22Rv1 (cell line): ENCODE data around the gene CNPY1.

Experiments
- H3K27ac ChIP-seq: fragments of 450-650 bp; 2 replicates; pipeline ENCODE4 v1.5.1; 2017
- ZFX ChIP-seq: fragments of 450-650 bp; IDR thresholded peaks from 2 replicates; pipeline ENCODE4 v1.6.1; 2017; ENCODE audit warnings: antibody characterized with exemption, borderline replicate concordance
- TF ChIP-seq, protein P1 (sequence below): fragments of 450-650 bp; IDR thresholded peaks from 2 replicates; pipeline ENCODE4 v1.5.1; 2017; ENCODE audit warnings: mild to moderate bottlenecking

Gene CNPY1

DNA sequence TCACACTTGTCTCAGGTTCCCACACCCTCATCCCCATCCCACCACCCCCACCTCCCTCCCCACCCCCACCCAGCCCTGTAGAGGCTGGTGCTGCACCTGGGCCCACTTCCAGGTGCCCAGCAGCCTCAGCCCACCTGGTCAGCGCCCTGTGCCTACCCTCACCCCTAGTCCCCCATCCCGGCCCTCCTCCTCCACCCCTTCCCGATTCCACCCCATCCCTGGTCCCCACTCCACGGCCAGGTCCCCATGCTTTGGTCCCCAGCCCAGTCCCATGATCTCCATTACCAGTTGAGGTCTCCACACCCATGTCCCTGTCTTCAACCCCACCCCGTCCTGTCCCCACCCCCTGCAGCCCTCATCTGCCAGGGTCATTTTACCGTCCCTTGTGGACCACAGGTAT is 24.6 kb upstream of the CNPY1 start:
- TF ChIP-seq ZFX: no peak
- no peak overlapping the region for H3K27ac ChIP-seq

DNA sequence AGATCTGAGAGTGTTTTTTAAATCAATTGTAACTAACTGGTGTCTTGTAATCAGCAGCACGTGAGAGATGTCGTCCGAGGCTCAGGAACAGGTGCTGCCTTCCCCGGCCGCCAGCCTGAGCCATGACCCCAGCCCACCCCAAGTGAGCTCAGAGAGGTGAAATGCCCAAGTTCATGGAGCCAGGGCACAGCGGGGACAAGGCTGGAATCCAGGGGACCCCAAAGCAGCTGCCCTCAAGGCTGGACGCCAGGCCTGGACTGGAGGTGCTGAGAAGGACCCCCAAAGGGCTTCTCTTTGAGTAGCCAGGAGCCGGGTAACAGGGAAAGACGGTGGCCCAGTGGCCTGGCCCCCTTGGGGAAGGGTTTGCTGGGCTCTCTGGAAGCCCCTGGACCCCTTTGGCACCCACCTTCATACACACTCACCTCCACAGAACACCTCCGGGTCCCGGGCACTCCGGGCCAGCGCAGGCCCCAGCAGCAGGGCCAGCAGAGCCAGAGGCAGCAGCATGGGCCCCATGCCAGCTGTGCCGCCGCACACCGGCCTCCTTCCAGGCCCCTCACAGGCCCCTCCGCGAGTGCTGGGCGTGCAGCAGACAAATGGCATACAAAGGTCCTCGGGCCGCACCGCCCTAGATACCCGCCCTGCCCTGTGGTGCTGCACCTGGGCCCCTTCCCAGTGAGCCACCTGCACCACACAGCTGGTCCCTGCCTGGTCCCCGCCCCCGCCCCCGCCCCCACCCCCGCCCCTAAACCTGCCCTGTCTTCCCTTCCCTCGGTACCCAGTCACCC is 24.0 kb upstream of the CNPY1 start:
- no peak for TF ChIP-seq ZFX
- TF ChIP-seq, protein P1, sequence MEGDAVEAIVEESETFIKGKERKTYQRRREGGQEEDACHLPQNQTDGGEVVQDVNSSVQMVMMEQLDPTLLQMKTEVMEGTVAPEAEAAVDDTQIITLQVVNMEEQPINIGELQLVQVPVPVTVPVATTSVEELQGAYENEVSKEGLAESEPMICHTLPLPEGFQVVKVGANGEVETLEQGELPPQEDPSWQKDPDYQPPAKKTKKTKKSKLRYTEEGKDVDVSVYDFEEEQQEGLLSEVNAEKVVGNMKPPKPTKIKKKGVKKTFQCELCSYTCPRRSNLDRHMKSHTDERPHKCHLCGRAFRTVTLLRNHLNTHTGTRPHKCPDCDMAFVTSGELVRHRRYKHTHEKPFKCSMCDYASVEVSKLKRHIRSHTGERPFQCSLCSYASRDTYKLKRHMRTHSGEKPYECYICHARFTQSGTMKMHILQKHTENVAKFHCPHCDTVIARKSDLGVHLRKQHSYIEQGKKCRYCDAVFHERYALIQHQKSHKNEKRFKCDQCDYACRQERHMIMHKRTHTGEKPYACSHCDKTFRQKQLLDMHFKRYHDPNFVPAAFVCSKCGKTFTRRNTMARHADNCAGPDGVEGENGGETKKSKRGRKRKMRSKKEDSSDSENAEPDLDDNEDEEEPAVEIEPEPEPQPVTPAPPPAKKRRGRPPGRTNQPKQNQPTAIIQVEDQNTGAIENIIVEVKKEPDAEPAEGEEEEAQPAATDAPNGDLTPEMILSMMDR: no peak

DNA sequence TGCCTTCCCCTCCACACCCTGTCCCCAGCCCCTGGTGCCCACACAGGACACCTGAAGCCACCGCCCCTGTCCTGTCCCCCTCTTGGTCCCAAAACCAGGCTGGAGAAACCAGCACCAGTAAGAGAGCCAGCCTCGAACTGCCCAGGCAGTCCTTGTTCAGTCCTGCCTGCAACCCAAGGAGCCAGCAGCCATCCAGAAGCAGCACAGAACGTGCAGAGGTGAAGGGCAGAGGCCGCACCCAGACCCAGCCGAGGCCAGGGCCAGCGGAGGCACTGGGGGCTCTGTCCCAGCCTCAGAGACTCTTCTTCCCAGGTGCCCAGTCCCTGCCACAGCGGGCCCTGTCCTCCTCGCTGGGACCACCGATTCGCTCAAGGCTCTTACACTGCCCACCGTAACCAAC is 23.3 kb upstream of the CNPY1 start:
- no peak overlapping the region for H3K27ac ChIP-seq
- TF ChIP-seq, protein P1: no peak

More for the DNA sequence above, 24.0 kb upstream of the CNPY1 start:
- no peak overlapping the region for H3K27ac ChIP-seq

DNA sequence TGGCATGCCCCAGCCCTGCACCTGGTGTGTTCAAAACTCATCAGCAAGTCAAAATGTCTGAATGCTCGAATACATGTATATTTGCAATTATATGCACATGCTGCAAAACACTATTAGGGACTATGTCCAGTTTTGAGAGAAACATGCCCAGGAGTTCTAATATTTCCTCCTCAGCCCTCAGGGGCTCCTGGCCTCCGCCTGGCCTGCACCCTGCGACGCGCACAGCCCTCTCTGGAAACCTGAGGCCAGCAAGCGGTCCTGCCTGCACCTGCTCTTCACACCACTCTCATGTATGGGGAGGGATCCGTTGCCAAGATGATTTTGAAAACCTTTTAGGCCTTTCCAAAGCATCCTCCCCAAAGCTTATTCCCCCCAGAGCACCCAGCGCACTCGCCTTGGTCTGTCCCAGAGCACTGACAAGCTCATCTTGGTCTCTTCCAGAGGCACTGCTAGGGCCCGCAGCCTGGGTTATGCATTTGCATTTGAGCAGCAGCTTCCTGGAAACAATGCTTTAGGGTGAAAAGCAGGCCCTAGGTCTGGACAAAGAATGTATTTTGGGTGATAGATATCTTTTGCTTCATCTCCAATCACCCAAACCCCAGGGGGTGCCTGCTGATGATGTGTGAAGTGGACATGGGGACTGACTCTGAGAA is 22.6 kb upstream of the CNPY1 start:
- H3K27ac ChIP-seq: no peak overlapping the region
- TF ChIP-seq, protein P1: no peak
- TF ChIP-seq ZFX: no peak

DNA sequence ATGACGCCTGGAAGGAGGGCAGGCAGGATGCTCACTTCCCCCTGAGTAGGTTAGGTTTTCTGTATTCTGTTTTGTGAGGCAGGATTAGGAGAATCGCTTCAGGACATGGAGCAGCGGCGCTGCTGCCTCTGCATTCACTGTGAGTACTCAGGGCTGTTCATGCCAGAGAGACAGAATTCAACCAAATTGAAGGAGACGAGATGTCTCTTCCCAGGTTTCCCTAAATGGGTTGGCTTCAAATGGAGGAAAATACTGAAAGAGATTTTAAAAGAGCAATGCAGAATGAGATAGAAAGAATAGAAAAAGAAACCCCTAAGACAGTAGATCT is 21.9 kb upstream of the CNPY1 start:
- H3K27ac ChIP-seq: no peak overlapping the region
- TF ChIP-seq, protein P1: no peak
- no peak for TF ChIP-seq ZFX

DNA sequence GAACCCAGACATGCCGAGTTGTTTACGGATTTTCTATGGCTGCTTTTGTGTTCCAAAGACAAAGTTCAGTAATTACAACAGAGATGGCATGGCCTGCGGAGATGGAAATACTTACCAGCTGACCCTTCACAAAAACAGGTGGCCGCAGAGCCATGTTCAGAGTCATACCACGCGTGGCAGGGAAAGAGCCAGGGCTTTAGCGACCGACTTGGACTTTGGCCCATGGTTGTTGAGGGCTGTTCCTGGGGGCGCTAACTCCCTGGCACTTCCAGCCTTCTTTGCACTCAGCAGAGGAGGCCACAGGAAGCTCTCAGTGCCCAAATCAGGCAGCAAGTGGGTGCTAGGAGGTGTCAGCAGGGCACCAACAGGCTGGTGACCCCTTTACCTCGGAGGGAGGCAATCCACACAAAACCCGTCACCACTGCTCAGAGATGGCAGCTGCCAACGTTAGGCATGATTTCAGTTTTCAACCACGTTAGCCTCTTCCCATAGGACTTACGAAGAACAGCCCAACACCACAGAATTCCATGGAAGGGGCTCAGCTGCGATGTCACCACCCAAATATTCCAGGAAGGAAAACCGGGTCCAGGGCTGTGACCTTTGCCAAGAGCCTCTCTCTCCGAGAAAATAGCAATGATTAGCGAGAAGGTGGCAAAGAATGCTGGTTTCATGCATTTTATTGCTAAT is 21.4 kb upstream of the CNPY1 start:
- no peak overlapping the region for H3K27ac ChIP-seq
- TF ChIP-seq, protein P1: no peak
- TF ChIP-seq ZFX: no peak

DNA sequence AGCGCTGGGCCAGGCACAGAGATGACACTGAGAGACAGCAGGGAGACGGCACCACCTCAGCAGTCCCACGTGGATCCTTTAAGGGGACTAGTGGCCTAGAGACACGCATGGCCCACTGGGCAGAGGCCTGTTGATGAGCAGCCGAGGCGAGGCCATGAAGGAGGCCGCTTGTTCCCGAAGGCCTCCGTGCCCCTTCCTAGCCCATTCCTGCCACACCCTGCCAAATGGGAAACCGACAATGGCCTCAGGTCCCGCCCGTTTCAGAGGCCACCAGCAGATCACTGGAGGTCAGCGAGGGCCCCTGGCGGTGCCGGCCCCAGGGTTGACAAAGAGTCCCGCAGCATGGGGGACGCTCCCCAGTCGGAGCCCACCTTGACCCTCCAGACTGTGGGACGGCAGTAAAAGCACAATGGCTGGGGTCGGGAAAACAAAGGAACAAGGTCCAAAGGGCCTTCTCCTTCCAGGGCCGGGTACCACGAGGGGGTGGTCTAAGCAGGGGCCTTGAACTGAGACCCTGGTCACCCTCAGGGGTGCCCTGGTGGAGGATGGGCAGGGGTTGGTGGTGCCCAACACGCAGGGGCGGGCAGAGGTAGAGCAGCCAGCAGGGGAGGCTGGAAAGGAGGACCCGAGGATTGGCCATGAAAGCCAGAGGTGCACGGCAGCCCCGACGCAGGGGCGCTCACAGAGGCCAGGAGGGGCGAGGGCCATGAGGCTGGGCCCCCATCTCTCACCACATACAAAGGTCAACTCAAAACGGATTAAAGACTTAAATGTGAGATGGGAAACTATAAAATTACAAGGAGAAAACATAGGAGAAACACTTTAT is 19.9 kb upstream of the CNPY1 start:
- no peak for TF ChIP-seq ZFX
- TF ChIP-seq, protein P1: no peak
- H3K27ac ChIP-seq: no peak overlapping the region
